GM19324 (cell line): ENCODE data around the gene NEAT1.
"Not testable (repeated sequence)": the region's sequence is repeated elsewhere in the genome, so short reads cannot be mapped to it uniquely, and the experiment has no call there.

ENCODE experiments used
- ATAC-seq: cut with Tn5 transposase; IDR thresholded peaks from one replicate; pipeline ENCODE4 v1.9.1; 2021; ENCODE audit warnings: mild to moderate bottlenecking, moderate library complexity; ENCODE audit not compliant: unreplicated experiment, low FRiP score

NEAT1 gene

GRCh38 chr11:65446446-65447277, 24.1 kb downstream of the NEAT1 start:
- no peak for ATAC-seq

DNA sequence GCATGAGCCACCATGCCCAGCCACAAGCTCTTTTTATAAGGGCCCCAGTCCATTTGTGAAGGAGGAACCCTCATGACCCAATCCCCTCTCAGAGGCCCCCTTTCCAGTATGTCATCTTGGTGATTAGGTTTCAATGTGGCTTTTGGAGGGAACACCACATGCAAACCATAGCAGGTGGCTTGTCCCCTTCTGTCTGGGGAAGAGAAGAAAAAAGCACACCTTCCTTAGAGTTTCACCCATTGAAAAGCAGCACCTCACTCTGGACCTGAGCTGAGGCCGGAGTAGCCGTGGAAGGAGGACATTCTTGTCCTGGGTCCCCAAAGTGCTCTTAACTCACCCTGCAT, 25.4 kb downstream of the NEAT1 start:
- ATAC-seq = no peak

- no peak for ATAC-seq
These were observed 26.0 kb downstream of the NEAT1 start for GRCh38 chr11:65448418-65449105.

GRCh38 chr11:65451301-65451700, 28.7 kb downstream of the NEAT1 start:
- ATAC-seq = not testable (repeated sequence)

DNA sequence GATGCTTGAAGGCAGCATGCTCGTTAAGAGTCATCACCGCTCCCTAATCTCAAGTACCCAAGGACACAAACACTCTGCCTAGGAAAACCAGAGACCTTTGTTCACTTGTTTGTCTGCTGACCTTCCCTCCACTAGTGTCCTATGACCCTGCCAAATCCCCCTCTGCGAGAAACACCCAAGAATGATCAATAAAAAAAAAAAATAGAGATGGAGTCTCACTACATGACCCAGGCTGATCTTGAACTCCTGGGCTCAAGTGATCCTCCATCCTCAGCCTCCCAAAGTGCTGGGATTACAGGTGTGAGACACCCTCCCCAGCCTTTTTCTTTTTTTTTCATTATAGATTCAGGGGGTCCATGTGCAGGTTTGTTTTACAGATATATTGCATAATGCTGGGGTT, 29.7 kb downstream of the NEAT1 start:
- not testable (repeated sequence) for ATAC-seq

DNA sequence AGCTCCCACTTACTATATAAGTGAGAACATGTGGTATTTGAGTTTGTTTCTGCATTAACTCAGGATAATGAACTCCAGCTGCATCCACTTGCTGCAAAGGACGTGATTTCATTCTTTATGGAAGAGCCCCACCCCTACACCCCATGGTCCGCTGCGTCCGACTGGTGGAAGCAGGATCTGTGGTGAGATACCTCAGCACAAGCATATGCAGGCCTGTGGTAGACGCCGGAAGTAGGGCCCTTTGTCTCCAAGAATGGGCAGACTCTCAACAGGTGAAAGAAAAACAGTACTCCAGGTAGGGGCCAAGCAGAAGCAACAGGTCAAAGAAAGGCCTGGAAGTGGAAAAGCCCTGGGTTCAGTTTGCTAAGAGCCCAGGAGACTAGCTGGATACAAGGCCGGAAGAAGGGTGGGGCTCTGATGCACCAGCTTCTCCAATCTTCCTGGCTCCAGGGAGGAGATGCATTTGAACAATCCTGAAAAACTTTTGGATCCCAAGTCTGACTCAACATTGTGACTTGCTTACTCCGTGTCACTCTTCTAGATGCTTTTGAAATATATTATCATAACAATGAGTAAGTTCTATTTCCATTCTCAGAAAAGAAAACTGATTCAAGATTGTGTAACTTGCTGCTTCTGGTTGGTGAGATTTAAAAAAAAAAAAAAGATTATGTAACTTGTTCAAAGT, 30.4 kb downstream of the NEAT1 start:
- no peak for ATAC-seq

DNA sequence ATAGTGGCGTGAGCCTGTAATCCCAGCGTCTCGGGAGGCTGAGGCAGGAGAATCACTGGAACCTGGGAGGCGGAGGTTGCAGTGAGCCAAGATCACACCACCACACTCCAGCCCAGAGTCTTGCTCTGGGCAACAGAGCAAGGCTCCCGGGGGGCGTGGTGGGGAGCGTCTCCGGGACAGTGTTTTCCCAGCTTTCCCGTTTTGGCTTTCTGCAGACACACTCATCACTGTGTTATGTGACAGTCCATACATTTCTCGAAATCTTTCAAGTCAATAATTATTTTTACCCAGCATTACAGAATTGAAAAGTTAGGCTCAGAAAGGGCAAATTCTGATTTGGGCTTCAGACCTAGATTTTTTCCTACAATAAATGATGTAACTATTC, 31.7 kb downstream of the NEAT1 start:
- ATAC-seq = no peak

DNA sequence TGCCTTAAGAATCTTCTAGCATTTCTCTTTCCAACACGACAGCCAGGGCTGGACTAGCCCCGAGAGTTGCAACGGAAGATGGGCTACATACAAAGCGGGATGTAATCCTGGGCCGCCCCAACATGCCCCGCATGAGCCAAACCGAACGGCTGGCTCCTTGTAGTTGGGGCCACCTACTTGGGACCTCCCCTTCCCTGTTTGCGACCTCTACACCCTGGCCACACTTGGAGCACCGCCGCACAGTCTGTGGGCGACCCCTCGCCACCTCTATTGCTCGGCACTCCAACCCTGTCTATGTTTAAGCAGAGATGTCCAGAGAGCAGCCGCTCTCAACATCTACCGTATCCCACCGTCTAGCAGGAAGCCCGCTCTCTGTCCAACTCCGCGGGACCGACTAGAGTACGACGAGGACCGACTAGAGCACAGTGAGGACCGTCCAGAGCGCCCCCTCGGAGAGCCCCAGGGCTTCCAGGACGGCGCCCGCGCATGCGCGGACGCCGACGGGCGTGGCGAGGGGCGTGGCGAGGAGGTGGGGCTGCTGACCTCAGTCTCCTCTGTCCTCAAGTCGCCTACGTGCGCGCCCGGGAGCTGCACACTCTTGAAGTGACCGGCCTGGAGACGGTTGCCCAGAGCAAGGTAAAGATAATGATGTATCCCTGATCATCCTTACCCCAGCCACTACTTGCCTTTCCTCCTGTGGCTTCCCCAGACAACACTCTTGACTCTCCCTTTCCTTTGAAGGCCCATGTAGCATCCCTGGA, 32.3 kb downstream of the NEAT1 start:
- peak; percentile 87 for ATAC-seq

DNA sequence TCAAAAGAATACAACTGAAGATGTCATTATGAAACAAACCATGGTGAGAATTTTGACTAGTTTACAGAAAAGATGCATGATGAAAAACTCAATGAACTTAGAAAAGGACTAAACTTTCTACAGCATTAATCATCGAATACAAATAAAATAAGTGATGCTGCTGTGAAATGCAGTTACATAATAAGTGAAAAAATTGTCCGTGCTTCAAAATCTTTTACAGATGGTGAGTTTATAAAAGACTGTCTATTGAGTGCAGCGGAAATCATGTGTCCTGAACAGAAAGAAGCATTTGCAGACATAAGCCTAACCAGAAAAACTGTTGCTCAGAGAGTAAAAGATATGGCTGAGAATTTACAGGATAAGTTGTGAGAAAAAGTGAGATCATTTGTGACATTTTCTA, 33.8 kb downstream of the NEAT1 start:
- ATAC-seq = no peak

DNA sequence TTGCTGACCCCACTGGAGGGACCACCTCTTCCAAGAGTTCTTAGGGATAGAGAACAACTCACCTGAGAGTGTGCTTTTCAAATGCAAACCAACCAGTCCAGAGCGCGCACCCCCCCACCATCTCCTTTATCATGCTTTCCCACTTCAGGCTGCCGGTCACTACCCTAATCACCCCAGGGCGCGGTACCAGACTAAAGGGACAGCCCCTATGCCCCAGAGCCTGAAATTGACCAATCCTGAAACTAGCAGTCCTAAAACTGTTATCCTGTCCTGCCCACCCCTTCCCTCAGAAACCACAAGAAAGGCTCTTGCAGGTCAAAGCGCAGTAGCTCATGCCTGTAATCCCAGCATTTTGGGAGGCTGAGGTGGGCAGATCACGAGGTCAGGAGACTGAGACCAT, 37.0 kb downstream of the NEAT1 start:
- ATAC-seq = no peak

GRCh38 chr11:65465471-65465870, 42.9 kb downstream of the NEAT1 start:
- not testable (repeated sequence) for ATAC-seq

DNA sequence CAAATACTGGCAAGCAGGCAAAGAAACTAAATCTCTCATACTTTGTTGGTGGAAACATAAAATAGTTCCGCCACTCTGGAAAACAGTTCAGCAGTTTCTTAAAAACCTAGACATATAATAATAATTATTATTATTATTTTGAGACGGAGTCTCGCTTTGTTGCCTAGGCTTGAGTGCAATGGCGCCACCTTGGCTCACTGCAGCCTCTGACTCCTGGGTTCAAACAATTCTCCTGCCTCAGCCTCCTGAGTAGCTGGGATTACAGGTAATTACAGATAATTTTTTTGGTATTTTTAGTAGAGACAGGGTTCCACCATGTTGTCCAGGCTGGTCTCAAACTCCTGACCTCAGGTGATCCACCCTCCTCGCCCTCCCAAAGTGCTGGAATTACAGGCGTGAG, 44.7 kb downstream of the NEAT1 start:
- not testable (repeated sequence) for ATAC-seq

DNA sequence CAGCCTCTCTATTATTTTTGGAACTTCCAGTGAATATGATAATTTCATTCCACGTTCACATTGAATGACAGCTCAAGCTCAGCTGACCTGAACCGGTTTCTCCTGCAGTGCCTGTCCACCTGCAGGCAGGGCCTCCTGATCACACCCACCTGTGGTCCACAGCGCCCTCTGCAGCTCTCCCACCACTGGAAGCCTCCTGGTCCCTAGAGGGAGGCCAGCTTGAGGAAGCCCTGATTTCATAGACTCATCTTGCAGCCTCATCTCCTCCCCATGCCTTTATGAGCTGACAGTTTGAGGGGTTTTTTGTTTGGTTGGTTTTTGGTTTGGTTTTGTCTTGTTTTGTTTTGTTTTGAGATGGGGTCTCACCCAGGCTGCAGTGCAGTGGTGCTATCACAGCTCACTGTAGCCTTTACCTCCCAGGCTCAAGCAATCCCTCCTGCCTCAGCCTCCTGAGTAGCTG, 46.3 kb downstream of the NEAT1 start:
- no peak for ATAC-seq

DNA sequence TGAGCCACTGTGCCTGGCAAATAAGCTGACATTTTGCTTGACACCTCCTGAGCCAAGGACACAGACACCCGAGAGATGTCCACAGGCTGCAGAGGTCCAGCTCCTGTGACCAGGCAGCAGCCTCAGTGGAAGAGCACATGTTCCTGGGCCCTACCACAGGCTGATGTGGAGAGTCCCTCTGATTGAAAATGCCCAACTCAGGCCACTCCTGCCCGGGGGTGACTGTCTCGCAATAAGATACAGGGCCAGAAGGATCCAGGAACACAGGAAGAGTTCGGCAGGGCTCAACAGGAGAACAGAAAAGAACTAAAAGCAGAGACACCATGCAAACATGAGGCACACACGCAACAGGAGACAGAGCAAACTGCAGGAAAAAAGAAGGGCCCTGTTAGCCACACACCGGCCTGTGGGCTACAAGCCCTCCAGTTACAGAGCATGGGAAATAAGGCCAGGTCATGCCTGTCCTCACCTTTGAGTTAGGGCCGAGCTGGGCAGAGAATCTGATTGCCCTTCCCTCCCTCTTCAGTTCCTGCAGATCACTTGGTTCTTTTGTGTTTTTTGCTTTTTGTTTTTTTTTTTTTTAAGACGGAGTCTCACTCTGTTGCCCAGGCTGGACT, 47.9 kb downstream of the NEAT1 start:
- ATAC-seq = no peak

DNA sequence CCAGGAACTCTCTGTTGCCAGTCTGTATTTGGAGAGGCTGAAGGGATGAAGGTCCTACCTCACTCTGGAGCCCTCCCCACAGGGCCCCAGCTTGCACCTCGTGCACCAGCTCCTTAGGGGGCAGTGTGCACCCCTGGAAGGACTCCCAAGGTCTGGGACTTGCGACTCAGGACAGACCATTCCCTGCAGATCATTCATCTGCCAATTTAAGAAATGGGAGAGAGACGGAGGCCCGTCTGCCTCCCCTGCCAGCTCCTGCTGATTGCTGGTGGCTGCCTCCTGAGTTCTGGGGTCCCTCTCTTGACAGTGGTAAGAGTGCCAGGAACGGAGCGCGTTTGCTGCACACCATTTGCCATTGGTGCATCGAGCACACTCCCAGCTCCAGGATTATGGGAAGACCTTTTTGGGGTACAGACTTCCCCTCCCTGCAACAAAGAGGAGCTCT, 48.9 kb downstream of the NEAT1 start:
- ATAC-seq = no peak

- not testable (repeated sequence) for ATAC-seq
These were observed 50.1 kb downstream of the NEAT1 start for GRCh38 chr11:65472588-65473277.

GRCh38 chr11:65473278-65473860, 50.8 kb downstream of the NEAT1 start:
- ATAC-seq = no peak

DNA sequence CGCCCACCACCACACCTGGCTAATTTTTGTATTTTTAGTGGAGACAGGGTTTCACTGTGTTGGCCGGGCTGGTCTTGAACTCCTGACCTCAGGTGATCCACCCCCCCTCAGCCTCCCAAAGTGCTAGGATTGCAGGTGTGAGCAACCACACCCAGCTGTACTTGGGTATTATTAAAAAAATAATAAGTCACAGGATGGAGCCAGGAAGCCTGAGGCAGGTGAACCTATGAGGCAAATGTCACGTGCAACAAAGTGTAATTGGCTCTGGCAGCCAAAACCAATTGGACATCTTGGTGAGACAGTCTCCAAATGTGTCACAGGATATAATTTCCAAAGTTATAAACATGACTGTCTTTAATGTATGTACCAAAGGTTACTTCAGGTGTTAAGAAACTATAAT, 52.3 kb downstream of the NEAT1 start:
- ATAC-seq = no peak

DNA sequence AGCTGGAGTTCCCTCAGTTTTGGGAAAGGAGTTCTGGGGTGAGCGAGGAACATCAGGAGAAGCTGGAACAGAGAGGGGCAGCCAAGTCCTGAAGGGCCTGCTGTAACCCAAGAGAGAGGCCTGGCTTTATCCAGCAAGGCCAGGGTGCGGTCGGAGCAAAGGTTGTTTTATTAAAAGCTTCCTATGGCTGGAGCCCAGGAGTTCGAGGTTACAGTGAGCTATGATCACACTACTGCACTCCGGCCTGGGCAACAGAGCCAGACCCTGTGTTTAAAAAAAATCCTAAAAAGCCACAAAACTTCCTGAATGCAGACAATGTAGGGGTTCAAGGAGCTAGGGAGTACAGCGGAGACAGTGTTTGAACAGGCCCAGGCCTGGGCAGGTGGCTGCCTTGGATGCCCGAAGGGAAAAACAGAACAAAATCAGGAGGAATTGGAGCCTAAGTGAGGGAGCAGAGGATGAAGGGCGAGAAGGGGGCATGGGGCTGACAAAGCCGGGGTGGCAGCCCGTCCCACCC, 54.1 kb downstream of the NEAT1 start:
- ATAC-seq = no peak
